ENCODE measurements around the gene EVL. TPM values are rescaled to one million over a fixed set of nuclear protein-coding genes. Genes with fewer than 3 reads are reported as not detected.

The EVL gene
- total RNA-seq, 2 donors from 2014 or later, result 42.5 to 98.4 TPM

DNA sequence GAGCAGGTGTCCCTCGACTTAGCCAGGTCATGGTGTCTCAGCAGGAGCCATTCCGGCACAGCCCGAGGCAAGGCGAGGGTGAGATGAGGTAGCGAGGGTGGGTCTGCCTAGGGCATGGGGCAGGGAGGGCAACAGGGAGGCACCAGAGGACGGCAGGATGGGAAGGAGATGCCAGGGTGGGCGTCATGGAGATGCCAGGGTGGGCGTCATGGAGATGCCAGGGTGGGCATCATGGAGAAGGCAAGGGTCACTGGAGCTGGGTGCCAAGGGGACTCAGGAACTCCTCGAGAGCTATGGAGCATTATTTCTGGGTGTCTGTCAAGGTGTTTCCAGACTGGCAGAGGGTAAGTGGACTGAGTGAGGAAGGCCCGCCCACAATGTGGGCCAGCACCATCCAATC is 86.9 kb downstream of the EVL start:
- no peak for TF ChIP-seq POLR2A (IDR thresholded peaks at IDR 0.05)
- TF ChIP-seq, protein P1, sequence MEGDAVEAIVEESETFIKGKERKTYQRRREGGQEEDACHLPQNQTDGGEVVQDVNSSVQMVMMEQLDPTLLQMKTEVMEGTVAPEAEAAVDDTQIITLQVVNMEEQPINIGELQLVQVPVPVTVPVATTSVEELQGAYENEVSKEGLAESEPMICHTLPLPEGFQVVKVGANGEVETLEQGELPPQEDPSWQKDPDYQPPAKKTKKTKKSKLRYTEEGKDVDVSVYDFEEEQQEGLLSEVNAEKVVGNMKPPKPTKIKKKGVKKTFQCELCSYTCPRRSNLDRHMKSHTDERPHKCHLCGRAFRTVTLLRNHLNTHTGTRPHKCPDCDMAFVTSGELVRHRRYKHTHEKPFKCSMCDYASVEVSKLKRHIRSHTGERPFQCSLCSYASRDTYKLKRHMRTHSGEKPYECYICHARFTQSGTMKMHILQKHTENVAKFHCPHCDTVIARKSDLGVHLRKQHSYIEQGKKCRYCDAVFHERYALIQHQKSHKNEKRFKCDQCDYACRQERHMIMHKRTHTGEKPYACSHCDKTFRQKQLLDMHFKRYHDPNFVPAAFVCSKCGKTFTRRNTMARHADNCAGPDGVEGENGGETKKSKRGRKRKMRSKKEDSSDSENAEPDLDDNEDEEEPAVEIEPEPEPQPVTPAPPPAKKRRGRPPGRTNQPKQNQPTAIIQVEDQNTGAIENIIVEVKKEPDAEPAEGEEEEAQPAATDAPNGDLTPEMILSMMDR (IDR thresholded peaks at IDR 0.05), result no peak
- TF ChIP-seq POLR2AphosphoS5 (IDR thresholded peaks at IDR 0.05), result no peak
- intact Hi-C loops (cut with DNase I), result no loop called here
- WGBS, result 88% methylated on average over 10 of the region's 10 CpGs
- no peak for DNase-seq (ENCODE audit: low spot score)
- Histone ChIP-seq H3K9me3 (no peaks in the 10 kb centered on the region), H3K4me3 (no peak overlapping the region), H3K36me3 (no peaks in the 10 kb centered on the region), H3K27me3 (replicated peaks; ENCODE audit: insufficient read depth) (no peaks in the 10 kb centered on the region), H3K27ac (no peak overlapping the region), H3K4me1 (replicated peaks) (peaks cover 19% of the 10 kb centered on the region)

- TF ChIP-seq, protein P1 (IDR thresholded peaks at IDR 0.05), result no peak
- TF ChIP-seq POLR2AphosphoS5 (IDR thresholded peaks at IDR 0.05) (no peak), POLR2A (IDR thresholded peaks at IDR 0.05) (no peak)
- H3K27me3 ChIP-seq (replicated peaks; ENCODE audit: insufficient read depth), result peaks cover 1% of the 10 kb centered on the region
- 76% methylated on average over 6 of the region's 6 CpGs for WGBS
- H3K4me3 ChIP-seq, result no peak overlapping the region
- no peaks in the 10 kb centered on the region for H3K36me3 ChIP-seq
- H3K27ac ChIP-seq, result no peak overlapping the region
- peaks cover 20% of the 10 kb centered on the region for H3K4me1 ChIP-seq (replicated peaks)
- intact Hi-C loops (cut with DNase I), result no loop called here
- no peak for DNase-seq (ENCODE audit: low spot score)
- H3K9me3 ChIP-seq, result no peaks in the 10 kb centered on the region
Observed at GRCh38 chr14:100153560-100153959, 88.3 kb downstream of the EVL start.

- Histone ChIP-seq H3K4me1 (replicated peaks) (peaks cover 26% of the 10 kb centered on the region), H3K36me3 (no peaks in the 10 kb centered on the region), H3K4me3 (no peak overlapping the region), H3K27me3 (replicated peaks; ENCODE audit: insufficient read depth) (peaks cover 2% of the 10 kb centered on the region), H3K27ac (peak overlapping the region; percentile 40 to 61), H3K9me3 (no peaks in the 10 kb centered on the region)
- intact Hi-C loops (cut with DNase I), result no loop called here
- DNase-seq (ENCODE audit: low spot score), result peak; percentile 74
- no peak for TF ChIP-seq POLR2AphosphoS5 (IDR thresholded peaks at IDR 0.05)
- TF ChIP-seq, protein P1 (IDR thresholded peaks at IDR 0.05), result peak in 3 of 4 experiments; percentile 34 to 62 (median 48)
- WGBS, result 39% methylated on average over 8 of the region's 8 CpGs
Observed at GRCh38 chr14:100155049-100155621, 89.9 kb downstream of the EVL start.

DNA sequence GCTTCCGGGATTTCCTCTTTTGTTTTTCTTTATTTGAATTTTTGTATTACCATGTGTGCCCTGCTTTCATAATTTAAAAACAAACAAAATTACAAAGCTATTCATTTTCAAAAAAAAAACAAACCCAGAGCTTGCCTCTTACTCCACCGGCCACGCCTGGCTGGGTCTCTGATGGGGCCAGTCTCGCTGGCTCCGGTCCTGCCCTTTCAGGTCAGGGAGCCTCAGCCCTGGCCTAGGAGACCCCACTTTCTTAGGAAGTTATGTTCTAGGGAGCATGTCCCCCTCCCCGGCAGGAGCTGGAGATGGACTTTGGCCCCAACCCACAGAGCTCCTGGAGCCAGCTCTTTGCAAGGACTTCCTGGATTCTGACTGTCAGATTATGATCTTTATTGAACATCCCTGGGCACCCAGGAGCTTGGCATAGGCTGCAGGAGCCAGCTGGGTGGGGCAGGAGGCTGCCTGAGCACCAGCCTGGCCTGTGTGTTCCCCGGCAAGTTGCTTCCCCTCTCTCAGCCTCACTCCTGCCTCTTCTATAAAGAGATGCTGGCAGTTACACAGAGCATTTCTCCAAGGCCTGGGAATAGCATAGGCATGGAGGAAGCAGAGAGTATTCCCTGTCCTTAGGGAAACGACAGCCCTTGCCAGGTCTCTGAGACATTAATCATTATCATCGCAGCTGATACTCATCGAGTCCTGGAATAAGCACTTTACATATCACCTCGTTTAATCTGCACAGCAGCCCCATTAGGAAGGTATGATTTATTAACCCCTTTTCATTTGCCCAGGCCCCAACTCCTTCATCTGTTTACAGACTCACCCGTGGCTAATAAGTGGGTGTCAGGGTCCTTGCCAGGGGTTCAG is 90.8 kb downstream of the EVL start:
- peaks cover 22% of the 10 kb centered on the region for H3K4me1 ChIP-seq (replicated peaks)
- peak overlapping the region; percentile 40 to 61 for H3K27ac ChIP-seq
- no peaks in the 10 kb centered on the region for H3K9me3 ChIP-seq
- H3K36me3 ChIP-seq, result no peaks in the 10 kb centered on the region
- intact Hi-C loops (cut with DNase I), result no loop called here
- WGBS, result 10% methylated on average over 12 of the region's 12 CpGs
- H3K27me3 ChIP-seq (replicated peaks; ENCODE audit: insufficient read depth), result peaks cover 2% of the 10 kb centered on the region
- TF ChIP-seq, protein P1 (IDR thresholded peaks at IDR 0.05), result no peak
- peak; percentile 79 for TF ChIP-seq POLR2AphosphoS5 (IDR thresholded peaks at IDR 0.05)
- H3K4me3 ChIP-seq, result no peak overlapping the region
- peak; percentile 84 for DNase-seq (ENCODE audit: low spot score)

Measured in prostate gland (tissue), 2 donors.